H1 (cell line): Measurements from ENCODE around the gene MRPL36. TPM values are rescaled to one million over a fixed set of nuclear protein-coding genes. Genes with fewer than 3 reads are reported as not detected.

Source experiments
- CTCF ChIA-PET: fragments of 300-600 bp; sonication (Branson Sonifier 250); formaldehyde crosslinking; loops from one replicate; lab custom pipeline; 2021; ENCODE audit not compliant: partially characterized antibody; lab: Charles Lee
- POLR2A ChIA-PET: fragments of 300-600 bp; sonication (Branson Sonifier 250); formaldehyde crosslinking; loops from one replicate; lab custom pipeline; 2021; ENCODE audit warnings: inconsistent platforms; ENCODE audit not compliant: partially characterized antibody; lab: Charles Lee
- DNase-seq, 2 experiments: peaks; one replicate each; pipeline versions ENCODE4 v3.0.0 to v3.0.0-alpha.2; 2010 to 2022; ENCODE audit warnings: low spot score in 2 of 2, low read depth in 1 of 2, mixed read lengths in 1 of 2
- FAIRE-seq: peaks from 2 replicates; lab custom pipeline; 2011; peaks lifted over from hg19 to GRCh38; lab: Jason Lieb, UNC
- H2AFZ ChIP-seq: 2 replicates; pipeline ENCODE4 v1.8.1; 2012; ENCODE audit warnings: low read length, inconsistent platforms
- H2AK5ac ChIP-seq: 2 replicates; pipeline ENCODE4 v1.6.1; 2013; ENCODE audit warnings: low read depth, low read length
- H2BK120ac ChIP-seq: replicated peaks from 2 replicates; pipeline ENCODE3; 2013; ENCODE audit warnings: low read depth, low read length, inconsistent platforms
- H2BK12ac ChIP-seq: 2 replicates; pipeline ENCODE4 v1.6.1; 2013; ENCODE audit warnings: low read depth, low read length
- H2BK15ac ChIP-seq: 2 replicates; pipeline ENCODE4 v1.6.1; 2013; ENCODE audit warnings: low read length
- H2BK20ac ChIP-seq: 2 replicates; pipeline ENCODE4 v1.6.1; 2013; ENCODE audit warnings: low read length
- H2BK5ac ChIP-seq: 2 replicates; pipeline ENCODE4 v1.6.1; 2013; ENCODE audit warnings: low read depth, low read length
- H3K14ac ChIP-seq: 2 replicates; pipeline ENCODE4 v1.6.1; 2013; ENCODE audit warnings: inconsistent platforms; ENCODE audit not compliant: insufficient read length
- H3K18ac ChIP-seq: 2 replicates; pipeline ENCODE4 v1.6.1; 2013; ENCODE audit warnings: low read length; ENCODE audit errors: extremely low read depth
- H3K23ac ChIP-seq: 2 replicates; pipeline ENCODE4 v1.6.1; 2013; ENCODE audit warnings: inconsistent platforms; ENCODE audit not compliant: insufficient read length
- H3K23me2 ChIP-seq: 2 replicates; pipeline ENCODE4 v1.6.1; 2013; ENCODE audit warnings: low read depth, low read length
- H3K27ac ChIP-seq: 2 replicates; pipeline ENCODE4 v1.6.1; 2011; ENCODE audit warnings: low read depth, low read length, inconsistent platforms
- H3K27me3 ChIP-seq, 4 experiments: replicated peaks in 1 of 4; 1 replicate in 1 of 4; 2 replicates in 3 of 4; pipeline versions ENCODE4 v1.6.1 to v1.8.1; 2011 to 2013; ENCODE audit warnings: low read length in 3 of 4, mild to moderate bottlenecking in 3 of 4, inconsistent platforms in 2 of 4, mixed read lengths in 2 of 4, moderate library complexity in 1 of 4; ENCODE audit not compliant: control insufficient read depth in 3 of 4, insufficient read depth in 3 of 4; ENCODE audit errors: extremely low read depth in 1 of 4
- H3K36me3 ChIP-seq, 4 experiments: 2 replicates each; pipeline versions ENCODE4 v1.6.1 to v1.8.1; 2011 to 2013; ENCODE audit warnings: mild to moderate bottlenecking in 4 of 4, low read length in 3 of 4, moderate library complexity in 2 of 4, control low read depth in 1 of 4, inconsistent platforms in 1 of 4; ENCODE audit not compliant: insufficient read depth in 4 of 4, control insufficient read depth in 2 of 4
- H3K4ac ChIP-seq: replicated peaks from 2 replicates; pipeline ENCODE3; 2013; ENCODE audit warnings: low read length, low read depth, mixed read lengths, inconsistent platforms; ENCODE audit not compliant: insufficient read length
- H3K4me1 ChIP-seq, 4 experiments: replicated peaks in 1 of 4; 1 replicate in 1 of 4; 2 replicates in 3 of 4; pipeline versions ENCODE4 v1.6.1 to v1.8.1; 2011 to 2013; ENCODE audit warnings: low read length in 3 of 4, inconsistent platforms in 2 of 4, mixed read lengths in 1 of 4; ENCODE audit not compliant: insufficient read depth in 4 of 4, control insufficient read depth in 3 of 4
- H3K4me2 ChIP-seq, 2 experiments: 2 replicates each; pipeline versions ENCODE4 v1.6.1 to v1.8.1; 2011 to 2013; ENCODE audit warnings: low read depth in 2 of 2, low read length in 2 of 2, control low read depth in 1 of 2, inconsistent platforms in 1 of 2, mild to moderate bottlenecking in 1 of 2; ENCODE audit not compliant: insufficient read depth in 1 of 2
- H3K4me3 ChIP-seq, 4 experiments: fragments of 200-600, 300-600 bp in 1 of 4; sonication (generic), shearing (Covaris generic), sonication (Bioruptor Twin) in 1 of 4; 2 replicates each; pipeline versions ENCODE4 v1.5.1 to v1.8.1; 2011 to 2016; ENCODE audit warnings: low read length in 4 of 4, low read depth in 3 of 4, control low read depth in 2 of 4, inconsistent platforms in 2 of 4, mild to moderate bottlenecking in 2 of 4, mixed read lengths in 1 of 4, moderate library complexity in 1 of 4; ENCODE audit not compliant: insufficient read depth in 2 of 4; ENCODE audit errors: extremely low read depth in 1 of 4
- H3K56ac ChIP-seq: replicated peaks from 2 replicates; pipeline ENCODE3; 2013; ENCODE audit warnings: low read depth, mild to moderate bottlenecking, mixed read lengths, low read length, inconsistent platforms; ENCODE audit not compliant: insufficient read length
- H3K79me1 ChIP-seq: 2 replicates; pipeline ENCODE4 v1.6.1; 2013; ENCODE audit warnings: low read depth, low read length, control low read depth
- H3K79me2 ChIP-seq, 2 experiments: 2 replicates each; pipeline versions ENCODE4 v1.6.1 to v1.8.1; 2012 to 2013; ENCODE audit warnings: low read length in 2 of 2, mild to moderate bottlenecking in 2 of 2, inconsistent platforms in 1 of 2; ENCODE audit not compliant: insufficient read depth in 2 of 2, control insufficient read depth in 1 of 2
- H3K9ac ChIP-seq, 4 experiments: replicated peaks in 1 of 4; 1 replicate in 1 of 4; 2 replicates in 3 of 4; pipeline versions ENCODE4 v1.6.1 to v1.8.1; 2011 to 2013; ENCODE audit warnings: low read depth in 3 of 4, low read length in 3 of 4, control low read depth in 2 of 4, mild to moderate bottlenecking in 2 of 4, moderate library complexity in 2 of 4, inconsistent platforms in 1 of 4; ENCODE audit errors: extremely low read depth in 1 of 4
- H3K9me3 ChIP-seq, 2 experiments: 2 replicates each; pipeline versions ENCODE4 v1.6.1 to v1.8.1; 2012 to 2013; ENCODE audit warnings: mild to moderate bottlenecking in 2 of 2, moderate library complexity in 2 of 2, control low read depth in 1 of 2, inconsistent platforms in 1 of 2, low read depth in 1 of 2, low read length in 1 of 2, mixed read lengths in 1 of 2; ENCODE audit not compliant: insufficient read depth in 2 of 2
- H4K20me1 ChIP-seq, 2 experiments: replicated peaks in 1 of 2; 2 replicates each; pipeline versions ENCODE3 to v1.8.1; 2011 to 2013; ENCODE audit warnings: inconsistent platforms in 2 of 2, low read length in 2 of 2, mild to moderate bottlenecking in 1 of 2; ENCODE audit not compliant: insufficient read depth in 2 of 2, control insufficient read depth in 1 of 2
- H4K5ac ChIP-seq: 2 replicates; pipeline ENCODE4 v1.6.1; 2013; ENCODE audit warnings: low read length, low read depth, mixed read lengths, inconsistent platforms; ENCODE audit not compliant: insufficient read length
- H4K8ac ChIP-seq: 2 replicates; pipeline ENCODE4 v1.8.0; 2013; ENCODE audit warnings: mild to moderate bottlenecking, moderate library complexity, low read length, inconsistent platforms; ENCODE audit not compliant: insufficient read depth; ENCODE audit errors: extremely low read depth
- H4K91ac ChIP-seq: replicated peaks from 2 replicates; pipeline ENCODE3; 2013; ENCODE audit warnings: low read length, mixed read lengths, inconsistent platforms; ENCODE audit not compliant: insufficient read length
- BCL11A ChIP-seq, 2 experiments: IDR thresholded peaks; one replicate each; pipeline ENCODE4 v1.6.1; 2011; ENCODE audit warnings: low read depth in 2 of 2, low read length in 2 of 2, mild to moderate bottlenecking in 2 of 2
- HDAC6 ChIP-seq: IDR thresholded peaks from one replicate; pipeline ENCODE4 v1.7.1; 2012; ENCODE audit warnings: low read depth, mild to moderate bottlenecking, inconsistent platforms, low read length, moderate library complexity
- KDM4A ChIP-seq: IDR thresholded peaks from one replicate; pipeline ENCODE4 v1.7.1; 2012; ENCODE audit warnings: low read depth, mild to moderate bottlenecking, moderate library complexity, low read length, inconsistent platforms; ENCODE audit not compliant: severe bottlenecking
- KDM5A ChIP-seq: fragments of 200-600 bp; IDR thresholded peaks from 2 replicates; pipeline ENCODE4 v1.7.1; 2012; ENCODE audit warnings: mild to moderate bottlenecking, low read length, inconsistent platforms, mixed read lengths
- POLR2A ChIP-seq, 2 experiments: IDR thresholded peaks; 1 replicate in 1 of 2; 2 replicates in 1 of 2; pipeline ENCODE4 v1.6.1; 2011; ENCODE audit warnings: low read depth in 2 of 2, low read length in 2 of 2, mild to moderate bottlenecking in 2 of 2; ENCODE audit errors: control extremely low read depth in 1 of 2
- RAD21 ChIP-seq, 2 experiments: IDR thresholded peaks in 1 of 2; conservative IDR thresholded peaks in 1 of 2; 2 replicates each; pipeline ENCODE4 v1.6.1; 2011; ENCODE audit warnings: low read depth in 2 of 2, low read length in 2 of 2, improper control_type of control experiment in 1 of 2, inconsistent platforms in 1 of 2, mild to moderate bottlenecking in 1 of 2, moderate library complexity in 1 of 2
- RFX5 ChIP-seq: IDR thresholded peaks from 2 replicates; pipeline ENCODE4 v1.6.1; 2011; ENCODE audit warnings: low read depth, low read length, improper control_type of control experiment, borderline replicate concordance
- RXRA ChIP-seq: IDR thresholded peaks from 2 replicates; pipeline ENCODE4 v1.6.1; 2011; ENCODE audit warnings: low read depth, mild to moderate bottlenecking, low read length, moderate library complexity; ENCODE audit not compliant: insufficient read depth
- SIX5 ChIP-seq: IDR thresholded peaks from 2 replicates; pipeline ENCODE4 v1.6.1; 2011; ENCODE audit warnings: mild to moderate bottlenecking, low read depth, low read length
- SP2 ChIP-seq: IDR thresholded peaks from 2 replicates; pipeline ENCODE4 v1.6.1; 2012; ENCODE audit warnings: mild to moderate bottlenecking, low read length, inconsistent platforms
- SRF ChIP-seq: IDR thresholded peaks from 2 replicates; pipeline ENCODE4 v1.6.1; 2011; ENCODE audit warnings: mild to moderate bottlenecking, low read depth, low read length, moderate library complexity
- TBP ChIP-seq: IDR thresholded peaks from 2 replicates; pipeline ENCODE4 v1.6.1; 2011; ENCODE audit warnings: low read depth, low read length, improper control_type of control experiment
- TCF12 ChIP-seq: IDR thresholded peaks from 2 replicates; pipeline ENCODE4 v1.6.1; 2011; ENCODE audit warnings: low read depth, mild to moderate bottlenecking, low read length
- WGBS, 2 experiments: shearing (Covaris generic) in 1 of 2; methylation state at CpG; one replicate each; pipeline versions ENCODE4 v1.1.6 to v1.1.7; 2013 to 2015; ENCODE audit warnings: low lambda C conversion rate in 2 of 2, mixed read lengths in 2 of 2, inconsistent platforms in 1 of 2, low coverage in 1 of 2, missing lambda C conversion rate in 1 of 2; ENCODE audit not compliant: insufficient replicate concordance in 2 of 2, insufficient coverage in 1 of 2, insufficient read length in 1 of 2; ENCODE audit errors: extremely low coverage in 1 of 2, missing lambda C conversion rate in 1 of 2; 5-methylcytosine and 5-hydroxymethylcytosine counted together
- polyA plus RNA-seq, 7 experiments: library from polyadenylated mRNA; depleted of rRNA in 3 of 7; stranded (reverse) in 5 of 7; unstranded in 2 of 7; fragments of >200 nt in 5 of 7; fragments of 200-250 nt in 2 of 7; gene quantifications; 1 replicate in 5 of 7; 2 replicates in 1 of 7; 4 replicates in 1 of 7; pipeline versions ENCODE4 v1.2.1 to v1.2.3, GENCODE V29; 2011 to 2013; ENCODE audit warnings: missing spikeins in 2 of 7, mixed read lengths in 2 of 7
- total RNA-seq: library from RNA; stranded (reverse); fragmentation: NEBNext Ultra II Directional; extraction: Animal tissue kit (Norgen Biotek cat#: 25700); gene quantifications from 2 replicates; pipeline ENCODE4 v1.2.1, GENCODE V29; 2021

MRPL36 gene
- total and polyA plus RNA-seq, 2 of the 8 experiments (the other 6 are each of a cell fraction or from before 2014, with no cell fraction given) = 56.3 to 81.5 TPM

DNA sequence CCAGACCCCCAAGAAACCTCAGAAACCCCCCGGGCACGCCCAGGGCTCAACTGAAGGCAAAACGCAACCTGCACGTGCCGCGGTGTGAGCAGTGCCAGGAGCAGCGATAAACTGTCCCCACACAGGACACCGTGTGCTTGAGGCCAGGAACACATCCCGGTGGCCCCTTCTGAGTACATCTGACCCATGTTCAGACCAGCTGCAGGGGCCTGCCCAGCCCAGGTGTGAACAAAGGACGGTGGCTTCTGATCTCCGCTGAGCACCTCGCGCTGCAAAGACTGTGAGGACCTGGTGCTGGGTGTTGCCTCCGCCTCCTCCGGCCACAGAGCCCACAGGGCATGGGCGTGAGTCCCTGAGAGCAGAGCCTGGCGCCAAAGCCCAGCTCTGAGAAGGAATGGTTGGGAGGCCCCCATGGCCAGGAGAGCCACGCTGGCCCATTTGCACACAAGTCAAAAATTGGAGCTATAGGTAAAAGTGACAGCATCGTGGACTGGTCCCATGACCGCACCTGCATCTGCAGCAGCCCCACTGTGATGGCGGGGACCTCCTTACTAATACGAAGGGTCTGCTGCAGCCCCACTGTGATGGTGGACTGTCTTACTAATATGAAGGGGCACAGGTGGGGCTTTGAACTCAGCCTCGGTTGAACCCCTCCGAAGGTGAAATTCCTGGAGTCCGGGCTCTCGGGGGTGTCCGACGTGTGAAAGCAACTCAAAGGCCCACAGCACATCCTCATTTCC lies 33.0 kb upstream of the MRPL36 start:
- FAIRE-seq = no peak
- no peaks in the 10 kb centered on the region; the same call in 1 of the 2 replicates for H3K23me2 ChIP-seq

More for the DNA sequence above, 33.0 kb upstream of the MRPL36 start:
- no peak overlapping the region for H3K27ac ChIP-seq
- H3K4me3 ChIP-seq = no peak overlapping the region
- CTCF ChIA-PET = interaction anchor here (1.1 to 1.9 kb wide), 4 partner anchors 10 to 166 kb away, joined by 3 to 7 read pairs (median 4); no protein-coding TSS in a partner anchor
- TF ChIP-seq HDAC6 (no peak), TCF12 (no peak), KDM4A (no peak), SP2 (no peak), BCL11A (IDR thresholded peaks at IDR 0.05; ENCODE audit: low read depth in 2 of 2, low read length in 2 of 2) (no peak), SRF (no peak), RXRA (no peak), RFX5 (no peak), KDM5A (no peak), SIX5 (no peak), RAD21 (IDR thresholded peaks at IDR 0.05 in 1 of 2, conservative IDR thresholded peaks at IDR 0.05 in 1 of 2; ENCODE audit: low read depth in 2 of 2, low read length in 2 of 2) (no peak), TBP (no peak), POLR2A (IDR thresholded peaks at IDR 0.05; ENCODE audit: control extremely low read depth in 1 of 2, low read depth in 2 of 2, low read length in 2 of 2) (no peak)
- no peak overlapping the region for H2BK12ac ChIP-seq
- no peak overlapping the region for H2BK15ac ChIP-seq
- no peaks in the 10 kb centered on the region for H3K79me1 ChIP-seq
- H2AK5ac ChIP-seq = no peak overlapping the region
- no peak overlapping the region for H2AFZ ChIP-seq
- POLR2A ChIA-PET = no interaction called here
- no peaks in the 10 kb centered on the region for H3K36me3 ChIP-seq
- H4K8ac ChIP-seq = peak overlapping the region; percentile 71; the same call in 1 of the 2 replicates
- no peaks in the 10 kb centered on the region for H3K27me3 ChIP-seq
- no peaks in the 10 kb centered on the region for H3K9me3 ChIP-seq
- 0 out of 2 replicates have a peak overlapping the region, but pooled peaks have one; percentile 61 for H2BK20ac ChIP-seq
- no peak overlapping the region for H3K4ac ChIP-seq
- no peak overlapping the region for H4K5ac ChIP-seq
- no peak overlapping the region for H2BK120ac ChIP-seq
- DNase-seq = no peak
- no peaks in the 10 kb centered on the region for H3K79me2 ChIP-seq
- H4K91ac ChIP-seq = no peak overlapping the region
- H3K9ac ChIP-seq = no peak overlapping the region
- H3K4me1 ChIP-seq = peaks cover 3 to 21% (median 7%) of the 10 kb centered on the region in 4 experiments
- 90% methylated on average over 28 of the region's 28 CpGs; no CpG with 5 or more reads in 1 of the 2 experiments for WGBS, 2 experiments
- H3K4me2 ChIP-seq = no peak overlapping the region
- H3K14ac ChIP-seq = no peak overlapping the region
- no peak overlapping the region for H3K56ac ChIP-seq
- no peak overlapping the region for H3K23ac ChIP-seq
- H2BK5ac ChIP-seq = no peak overlapping the region
- no peaks in the 10 kb centered on the region for H4K20me1 ChIP-seq
- no peak overlapping the region for H3K18ac ChIP-seq
